Endothelial cell of hepatic sinusoid (primary cell): Measurements from ENCODE around the gene VPS35.

Source experiments
- in situ Hi-C: cut with HindIII; loops from 2 replicates; pipeline ENCODE4 v1.10.0; 2017; ENCODE audit warnings: low sequenced_read_pairs

Gene VPS35

DNA sequence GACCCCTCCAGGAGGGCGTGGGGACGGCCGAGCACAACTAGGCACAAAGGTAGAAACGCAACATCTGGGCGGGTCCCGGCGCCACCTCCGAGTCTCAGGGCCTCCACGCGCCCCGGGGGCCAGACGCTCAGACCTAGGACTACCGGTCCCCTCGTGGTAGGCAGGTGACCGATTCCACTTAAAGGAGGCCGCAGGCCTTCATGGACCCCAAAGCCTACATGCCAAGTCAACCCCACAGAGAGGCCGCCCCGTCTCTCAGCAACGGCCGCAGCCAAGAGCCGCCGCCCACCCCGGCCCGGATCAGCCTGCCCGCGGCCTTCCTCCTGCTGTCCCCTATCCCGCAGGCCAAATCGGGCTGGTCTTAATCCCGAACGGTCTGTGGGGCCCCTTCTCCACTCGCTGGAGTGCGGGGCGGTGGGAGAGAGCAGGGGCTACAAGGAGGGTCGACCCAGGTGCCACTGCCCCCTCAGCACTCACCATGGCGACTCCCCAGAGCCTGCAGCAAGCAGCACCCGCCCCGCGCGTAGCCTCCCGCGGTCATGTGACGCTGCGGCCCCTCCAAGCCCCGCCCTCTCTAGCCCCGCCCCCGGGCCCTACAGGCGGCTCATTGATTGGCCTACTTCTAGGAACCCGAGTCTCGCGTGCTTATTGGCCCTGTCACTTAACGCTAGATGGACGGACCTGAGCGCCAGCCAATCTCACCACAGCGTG lies at the start of gene VPS35:
VPS35 (minus strand) TSS at position 525 of the 711 bp plus-strand sequence; CDS start at position 480, 45 bp downstream.
- in situ Hi-C loops, result no loop called here

DNA sequence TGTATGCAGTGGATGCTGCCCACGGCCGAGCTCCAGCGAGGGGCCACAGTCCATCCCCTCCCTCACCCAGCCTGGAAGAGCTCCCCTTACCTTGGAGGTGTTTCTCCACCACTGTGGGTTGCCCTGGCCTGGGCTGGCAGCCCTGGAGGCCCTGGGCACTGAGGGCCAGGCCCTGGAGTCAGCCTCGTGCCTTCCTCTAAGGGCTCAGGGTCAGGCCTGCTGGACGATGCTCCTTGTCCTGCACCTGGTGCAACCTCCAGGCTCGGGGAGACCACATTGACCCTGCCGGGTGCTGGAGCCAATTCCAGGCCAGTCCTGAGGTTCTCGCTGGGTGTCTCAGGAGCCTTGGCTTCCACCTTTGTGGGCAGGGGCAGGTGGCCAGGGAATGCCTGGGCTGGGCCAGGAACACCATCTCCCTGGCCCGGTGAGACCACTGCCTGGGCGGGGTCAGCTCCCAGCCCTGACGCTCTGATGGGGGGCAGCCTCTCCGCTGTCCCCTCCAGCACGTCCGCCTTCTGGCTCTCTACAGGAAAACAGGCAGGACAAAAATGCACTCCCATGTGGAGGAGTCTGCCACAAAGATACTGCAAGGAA lies 48.7 kb upstream of the VPS35 start:
- in situ Hi-C loops, result no loop called here

GRCh38 chr16:46736695-46737094 lies 47.7 kb upstream of the VPS35 start:
- in situ Hi-C loops, result no loop called here

GRCh38 chr16:46733319-46733830 lies 44.4 kb upstream of the VPS35 start:
- in situ Hi-C loops, result no loop called here

GRCh38 chr16:46732561-46732960 lies 43.6 kb upstream of the VPS35 start:
- in situ Hi-C loops, result no loop called here

GRCh38 chr16:46731691-46732555 lies 42.9 kb upstream of the VPS35 start:
- in situ Hi-C loops, result no loop called here

DNA sequence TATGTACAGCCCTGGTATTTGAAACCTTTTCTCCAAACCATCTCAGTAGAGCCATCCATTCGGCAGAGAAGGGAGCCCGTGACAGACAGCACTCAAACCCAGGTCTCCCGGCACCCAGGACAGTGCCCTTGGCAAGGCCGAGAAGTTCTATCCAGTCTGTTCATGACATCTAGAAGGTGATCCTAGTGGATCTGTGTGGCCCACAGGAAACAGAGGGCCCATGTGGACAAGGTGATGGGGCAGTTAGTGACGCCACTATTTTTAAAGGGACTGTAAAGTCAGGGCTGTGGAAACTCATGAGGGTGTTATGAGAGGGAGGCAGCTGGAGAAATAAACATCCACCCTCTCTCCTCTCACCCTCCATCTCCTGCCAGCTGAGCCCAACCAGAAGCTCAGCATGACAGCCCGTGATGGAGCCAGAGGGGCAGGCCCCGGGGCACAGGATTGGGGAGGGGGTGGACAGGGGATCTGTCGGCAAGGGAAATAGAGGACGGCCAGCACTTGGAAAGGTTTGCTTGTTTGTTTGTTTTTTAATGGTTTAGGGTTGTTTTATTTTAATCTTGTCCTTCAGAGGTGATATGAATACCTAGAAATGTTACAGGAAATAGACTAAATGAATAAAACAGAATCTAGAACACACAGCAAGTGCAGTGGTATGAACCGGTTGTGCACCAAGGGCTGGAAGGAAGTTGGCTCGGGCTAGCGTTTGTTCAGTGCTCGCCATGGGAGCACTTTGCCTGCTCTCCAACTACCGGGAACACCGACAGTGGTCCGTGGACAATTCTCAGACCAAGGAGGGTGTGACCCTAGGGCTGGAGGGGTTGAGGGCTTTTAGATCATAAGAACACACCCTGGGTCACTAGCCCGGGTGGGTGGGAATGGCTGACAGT lies 42.1 kb upstream of the VPS35 start:
- in situ Hi-C loops, result no loop called here

DNA sequence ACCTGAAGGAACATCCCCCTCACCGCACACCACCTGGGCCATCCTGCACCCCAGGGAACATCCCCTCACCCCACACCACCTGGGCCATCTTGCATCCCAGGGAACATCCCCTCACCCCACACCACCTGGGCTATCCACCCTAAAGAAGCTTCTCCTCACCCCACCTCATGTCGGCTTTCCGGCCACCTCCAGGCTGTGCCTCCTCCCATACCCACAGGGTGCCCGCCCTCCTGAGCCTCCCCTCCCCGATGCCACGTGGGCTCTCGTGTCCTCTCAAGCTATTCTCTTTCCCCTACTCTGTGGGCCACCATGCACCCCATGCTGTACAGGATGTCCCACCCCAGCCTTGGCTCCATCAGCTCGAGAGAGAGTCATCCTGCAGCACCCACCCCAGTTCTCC lies 41.1 kb upstream of the VPS35 start:
- in situ Hi-C loops, result no loop called here

- in situ Hi-C loops, result no loop called here
Observed at GRCh38 chr16:46729326-46729995, 40.5 kb upstream of the VPS35 start.

GRCh38 chr16:46728806-46729205 lies 39.8 kb upstream of the VPS35 start:
- in situ Hi-C loops, result no loop called here

GRCh38 chr16:46727630-46728029 lies 38.7 kb upstream of the VPS35 start:
- in situ Hi-C loops, result no loop called here

DNA sequence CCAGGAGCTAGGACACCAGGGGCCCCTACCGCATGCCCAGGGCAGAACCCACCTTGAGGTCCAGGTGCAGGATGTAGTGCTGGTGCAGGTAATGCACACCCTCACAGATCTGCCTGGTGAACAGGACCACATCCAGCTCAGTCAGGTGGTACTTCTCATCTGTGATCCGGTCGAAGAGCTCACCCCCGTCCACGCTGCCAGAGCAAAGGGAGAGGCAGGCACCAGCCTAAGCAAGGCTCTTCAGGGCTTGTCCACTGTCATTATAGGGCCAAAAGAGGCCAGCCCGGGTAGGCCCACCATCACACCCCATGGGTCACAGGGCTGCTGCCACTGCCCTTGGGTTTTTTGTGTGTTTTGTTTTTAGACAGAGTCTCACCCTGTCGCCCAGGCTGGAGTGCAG lies 38.2 kb upstream of the VPS35 start:
- in situ Hi-C loops, result no loop called here

GRCh38 chr16:46721885-46722284 lies 32.9 kb upstream of the VPS35 start:
- in situ Hi-C loops, result no loop called here

DNA sequence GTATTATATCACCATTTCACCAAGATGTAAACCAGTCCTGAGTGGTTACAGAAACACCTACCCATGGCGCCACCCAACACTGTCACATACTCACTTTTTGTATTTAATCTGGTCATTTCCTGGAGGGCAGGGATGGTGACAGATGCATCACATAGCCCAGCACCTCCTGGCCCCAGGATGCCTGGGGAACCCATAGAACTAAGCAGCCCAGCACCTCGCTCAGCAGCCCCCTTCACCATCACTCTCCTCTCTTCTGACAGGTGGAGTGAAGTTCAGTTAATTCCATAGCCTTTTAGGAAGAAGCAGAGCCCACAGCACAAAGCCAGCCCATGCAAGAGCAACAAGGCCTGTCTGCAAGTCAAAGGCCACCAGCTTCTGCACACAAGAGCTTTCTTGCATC lies 31.6 kb upstream of the VPS35 start:
- in situ Hi-C loops, result no loop called here

DNA sequence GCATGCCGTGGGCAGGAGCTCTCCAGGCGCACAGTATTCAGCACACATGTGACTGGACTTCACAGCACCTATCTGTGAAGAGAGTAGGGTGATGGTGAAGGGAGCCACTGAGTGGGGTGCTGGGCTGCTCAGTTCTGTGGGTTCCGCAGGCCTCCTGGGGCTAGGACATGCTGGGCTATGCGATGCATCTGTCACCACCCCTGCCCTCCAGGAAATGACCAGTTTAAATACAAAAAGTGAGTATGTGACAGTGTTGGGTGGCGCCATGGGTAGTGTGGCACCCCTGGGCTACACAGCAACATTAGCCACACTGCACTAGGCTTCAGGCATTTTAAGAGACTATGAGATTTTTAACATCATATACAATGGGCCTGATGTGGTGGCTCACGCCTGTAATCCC lies 30.6 kb upstream of the VPS35 start:
- in situ Hi-C loops, result no loop called here

- in situ Hi-C loops, result no loop called here
Observed at GRCh38 chr16:46718214-46718613, 29.2 kb upstream of the VPS35 start.

GRCh38 chr16:46717692-46718091 lies 28.7 kb upstream of the VPS35 start:
- in situ Hi-C loops, result no loop called here

DNA sequence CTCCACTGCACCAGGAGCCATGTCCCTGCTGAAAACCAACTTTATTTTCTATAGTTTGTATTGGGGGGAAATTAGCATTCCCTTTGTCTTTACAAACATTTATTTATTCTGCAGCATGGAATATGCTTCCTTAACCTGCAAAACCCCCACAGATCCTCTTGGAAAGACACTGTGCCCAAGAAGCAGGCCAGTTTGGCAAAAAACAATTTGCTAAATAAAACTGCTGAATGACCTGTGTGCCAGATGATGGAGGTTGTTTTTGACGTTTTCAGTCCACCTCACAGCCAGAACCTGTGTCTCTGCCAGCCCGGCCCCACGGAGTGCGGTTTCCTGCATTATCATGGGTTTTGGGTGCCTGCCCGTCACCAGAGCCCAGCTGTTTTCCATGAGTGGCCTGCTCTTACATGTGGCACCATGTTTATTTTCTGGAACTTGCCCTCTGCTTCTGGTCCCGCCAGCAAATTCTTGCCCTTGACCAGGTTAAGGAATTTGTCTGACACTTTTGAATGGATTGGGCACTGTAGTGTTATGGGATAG lies 26.9 kb upstream of the VPS35 start:
- in situ Hi-C loops, result no loop called here

GRCh38 chr16:46714797-46715591 lies 26.0 kb upstream of the VPS35 start:
- in situ Hi-C loops, result no loop called here
